Measurements from ENCODE around the gene NRAP.

NRAP gene

DNA sequence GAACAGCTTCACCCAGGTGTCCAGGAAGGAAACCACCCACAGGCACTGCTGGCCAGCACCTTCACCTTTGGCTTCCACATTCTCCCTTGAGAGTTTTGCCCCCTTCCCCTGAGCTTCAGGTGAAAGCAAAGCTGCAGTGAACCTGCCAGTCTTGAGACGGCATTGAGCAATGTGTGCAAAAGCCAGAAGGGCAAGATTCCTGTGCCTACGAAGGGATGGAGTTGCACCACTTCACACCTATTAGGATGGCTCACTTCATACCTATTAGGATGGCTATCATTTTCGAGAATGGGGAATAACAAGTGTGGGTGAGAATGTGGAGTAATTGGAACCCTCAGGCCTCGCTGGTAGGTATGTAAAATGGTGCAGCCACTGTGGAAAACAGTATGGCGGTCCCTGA is 103.8 kb downstream of the NRAP start:
- DNase-seq (ENCODE audit: low read depth): no peak

DNA sequence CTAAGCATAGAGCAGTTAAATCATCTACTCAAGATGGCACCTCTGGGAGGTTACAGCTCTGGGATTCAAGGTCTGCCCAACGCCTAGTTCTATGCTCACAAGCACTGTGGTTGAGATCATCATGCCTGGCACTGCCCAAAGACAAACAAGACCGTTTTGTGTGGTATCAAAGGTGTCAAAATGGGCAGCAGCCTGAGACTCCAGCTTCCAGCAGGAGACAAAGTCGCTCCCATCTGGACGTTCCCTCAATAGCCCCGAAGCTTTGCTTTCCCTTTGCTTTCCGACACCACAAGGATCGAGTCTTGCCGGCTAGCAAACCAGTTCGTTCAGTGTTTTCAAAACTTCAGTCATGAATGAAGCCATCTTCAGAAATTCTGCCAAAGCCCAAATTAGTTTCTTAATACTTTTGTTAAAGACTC is 105.9 kb downstream of the NRAP start:
- DNase-seq (ENCODE audit: low read depth): no peak

DNA sequence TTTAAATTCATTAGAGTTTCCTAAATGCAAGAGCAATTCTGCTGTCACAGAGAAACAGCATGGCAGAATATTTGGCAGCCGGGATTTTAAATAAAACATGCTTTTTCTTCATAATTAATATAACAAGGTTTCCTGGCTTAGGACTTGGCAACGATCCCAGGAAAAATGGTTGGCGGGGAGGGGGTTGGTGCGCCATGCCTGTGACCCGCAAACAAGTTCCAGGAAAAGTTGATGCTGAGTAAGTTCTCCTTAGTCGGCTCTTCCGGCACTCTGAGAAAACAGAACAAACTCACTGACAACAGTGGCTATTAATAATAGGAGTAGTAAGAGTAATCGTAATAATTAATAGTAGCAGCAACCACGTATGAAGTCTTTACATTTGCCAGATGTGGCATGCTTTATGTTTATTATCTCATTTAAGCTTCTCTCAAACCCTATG is 106.4 kb downstream of the NRAP start:
- DNase-seq (ENCODE audit: low read depth): no peak

DNA sequence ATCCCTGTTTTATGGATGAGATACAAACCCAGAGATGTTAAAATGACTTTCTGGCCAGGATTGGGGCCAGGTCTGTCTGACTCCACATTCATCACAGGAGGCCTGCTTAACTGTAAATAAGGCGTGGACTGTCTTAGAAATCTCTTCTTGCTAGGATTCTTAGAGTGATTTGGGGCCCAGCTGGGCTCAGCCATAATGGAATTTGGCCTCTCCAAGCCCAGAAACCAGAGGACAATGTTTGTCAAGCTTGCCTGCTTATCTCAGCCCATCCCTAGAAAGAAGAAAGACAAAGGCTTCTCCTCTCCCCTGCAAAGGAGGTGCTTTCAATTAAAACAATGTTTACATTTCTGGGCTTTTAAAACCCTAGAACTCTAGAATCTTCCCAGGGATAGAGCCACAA is 108.1 kb downstream of the NRAP start:
- no peak for DNase-seq (ENCODE audit: low read depth)

DNA sequence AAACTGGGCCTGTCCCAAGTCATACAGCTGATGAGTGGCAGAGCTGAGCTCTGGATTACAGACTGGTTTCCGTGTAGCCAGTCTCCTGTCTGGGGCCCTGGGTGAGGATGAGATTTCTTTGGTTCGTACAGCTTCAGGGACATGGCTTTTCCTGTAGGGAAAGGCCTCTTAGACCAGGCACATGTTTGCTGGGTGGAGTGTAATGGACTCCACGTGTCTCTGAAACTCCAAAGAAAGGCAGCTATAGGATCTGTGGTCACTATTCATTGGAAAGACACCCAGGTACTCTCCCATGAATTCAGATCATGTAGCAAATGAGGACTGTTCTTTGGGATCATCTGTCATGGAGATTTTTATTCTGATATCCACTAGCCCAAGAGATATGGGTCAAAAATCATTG is 108.6 kb downstream of the NRAP start:
- no peak for DNase-seq (ENCODE audit: low read depth)

DNA sequence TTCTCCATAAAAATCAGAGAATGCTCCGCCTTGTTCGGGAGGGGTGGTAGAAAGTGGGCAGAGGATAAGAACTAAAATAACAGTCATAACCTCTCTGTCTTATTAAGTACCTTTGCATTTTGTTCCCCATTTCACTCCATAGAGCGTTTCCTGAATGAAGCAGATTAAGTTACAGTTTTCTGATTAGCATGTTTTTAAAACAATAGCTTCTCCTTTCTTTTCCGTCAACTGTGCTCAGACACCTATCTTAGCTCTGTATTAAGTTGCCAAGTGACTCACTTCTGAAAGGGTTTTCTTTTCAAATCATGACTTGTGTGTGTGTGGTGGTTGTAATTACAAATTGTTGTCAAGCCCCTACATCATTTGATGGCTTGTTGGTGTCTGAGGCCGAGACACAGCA is 109.6 kb downstream of the NRAP start:
- no peak for DNase-seq (ENCODE audit: low read depth)

DNA sequence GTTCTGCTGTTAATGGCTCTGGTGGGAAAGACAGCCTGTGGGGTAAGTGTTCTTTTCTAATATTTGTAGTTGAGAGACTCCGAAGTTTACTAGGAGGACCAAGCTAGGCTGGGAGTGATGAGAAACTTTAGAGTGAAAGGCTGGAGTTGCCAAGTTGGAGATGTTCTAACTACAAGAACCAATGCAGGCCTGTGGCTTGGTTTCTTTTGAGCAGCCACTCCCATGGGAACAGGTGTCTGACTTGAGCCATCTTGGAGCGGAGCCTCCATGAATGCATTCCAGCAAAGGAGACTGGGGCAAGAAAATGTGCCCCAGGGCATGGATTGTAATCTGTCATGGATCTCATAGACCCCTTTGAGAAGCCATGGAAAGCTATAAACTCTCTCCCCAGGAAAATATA is 110.7 kb downstream of the NRAP start:
- DNase-seq (ENCODE audit: low read depth): no peak

DNA sequence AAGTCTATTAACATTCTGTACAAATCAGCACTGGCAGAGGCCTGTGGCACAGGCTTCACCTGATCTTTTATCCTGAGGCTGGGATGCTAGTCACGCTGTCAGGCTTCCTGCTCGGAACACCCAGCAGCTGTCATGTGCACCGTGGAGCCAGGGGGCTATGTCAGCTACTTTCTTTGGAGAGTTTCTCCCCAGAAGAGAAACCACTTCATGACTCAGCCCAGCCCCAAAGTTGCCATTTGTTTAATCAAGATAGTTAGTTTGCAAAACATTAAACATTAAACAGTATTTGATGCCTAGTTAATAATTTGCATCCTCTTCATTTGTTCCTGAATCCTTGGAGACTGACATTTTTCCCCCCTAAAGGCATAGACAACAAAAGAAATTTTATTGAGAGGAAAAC is 111.1 kb downstream of the NRAP start, which contains the start of gene HABP2:
Gene HABP2, plus strand, starts transcription at position 353 of the 400 bp plus-strand sequence. CDS start 69 bp downstream, outside the sequence.
- no peak for DNase-seq (ENCODE audit: low read depth)

DNA sequence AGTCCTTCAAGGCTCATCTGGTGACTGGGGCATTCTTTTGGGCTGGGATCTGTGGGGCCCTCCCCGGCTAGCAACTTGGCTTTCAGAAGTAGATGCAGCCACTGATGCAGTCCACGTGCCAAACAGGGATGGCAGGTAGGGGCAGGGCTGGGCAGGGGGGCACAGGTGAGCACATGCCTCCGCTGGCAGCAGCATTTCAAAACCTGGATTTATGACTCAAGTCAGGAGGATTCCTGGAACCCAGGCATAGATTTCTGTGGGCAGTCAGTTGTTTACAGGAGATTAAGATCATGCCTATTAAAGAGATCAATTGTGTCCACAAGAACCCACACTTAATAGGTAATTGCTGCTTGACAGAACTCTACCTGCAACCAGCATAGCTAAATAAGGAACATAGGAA is 111.8 kb downstream of the NRAP start:
- no peak for DNase-seq (ENCODE audit: low read depth)

DNA sequence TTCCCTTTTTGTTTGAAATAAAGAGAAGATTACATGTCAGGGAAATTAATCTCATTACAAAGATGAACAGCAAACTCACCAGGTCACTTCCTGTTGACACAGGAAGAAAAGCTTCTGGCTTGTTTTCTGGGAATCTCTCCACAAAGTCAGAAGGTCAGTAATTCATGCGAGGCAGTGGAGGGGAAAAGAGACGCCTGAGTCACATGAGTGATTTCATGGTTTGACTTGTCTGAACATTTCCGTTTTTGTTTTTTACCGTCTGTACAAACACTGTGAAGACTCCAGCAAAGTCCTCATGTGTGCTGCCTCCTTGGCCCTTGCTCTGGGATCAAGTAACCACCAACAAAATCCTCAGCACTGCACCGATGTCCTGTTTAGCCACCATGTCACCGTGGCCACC is 113.5 kb downstream of the NRAP start:
- DNase-seq (ENCODE audit: low read depth): no peak

DNA sequence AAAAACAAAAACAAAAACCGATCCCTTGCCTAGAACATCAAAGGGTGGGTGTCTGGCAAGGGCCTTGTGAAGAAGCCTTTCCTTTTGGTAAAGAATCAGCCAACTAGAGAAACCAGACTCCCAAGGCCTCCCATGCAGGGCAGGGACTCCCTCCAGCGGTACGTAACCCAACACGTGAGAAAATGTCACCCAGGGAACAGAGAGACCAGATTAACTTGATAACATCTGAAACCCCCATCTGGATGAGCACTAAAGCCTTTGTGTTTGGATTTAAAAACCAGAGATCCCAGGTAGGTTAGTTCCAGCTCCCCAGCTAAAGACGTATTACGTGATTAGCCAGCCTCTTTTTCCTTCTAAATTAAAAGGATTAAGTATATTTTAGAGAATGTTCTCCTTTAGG is 114.0 kb downstream of the NRAP start:
- DNase-seq (ENCODE audit: low read depth): no peak

DNA sequence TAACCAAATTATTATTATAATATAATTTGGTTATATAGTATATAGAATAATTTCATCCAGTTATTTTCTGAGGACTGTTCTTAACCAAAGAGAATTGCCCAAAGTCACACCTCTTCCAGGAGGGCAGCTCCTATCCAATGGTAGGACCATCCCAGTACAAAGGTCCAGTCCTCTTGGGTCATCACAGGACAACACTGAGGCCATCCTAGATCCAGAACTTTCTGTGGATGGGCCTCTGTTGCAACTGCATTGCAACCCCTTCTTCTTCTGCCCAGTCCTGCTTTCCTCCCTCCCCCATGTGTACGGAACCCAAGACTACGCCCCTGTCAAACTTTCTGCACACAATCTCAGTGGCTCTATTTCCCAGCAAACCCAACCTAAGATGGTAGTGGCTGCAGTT is 116.4 kb downstream of the NRAP start:
- no peak for DNase-seq (ENCODE audit: low read depth)

DNA sequence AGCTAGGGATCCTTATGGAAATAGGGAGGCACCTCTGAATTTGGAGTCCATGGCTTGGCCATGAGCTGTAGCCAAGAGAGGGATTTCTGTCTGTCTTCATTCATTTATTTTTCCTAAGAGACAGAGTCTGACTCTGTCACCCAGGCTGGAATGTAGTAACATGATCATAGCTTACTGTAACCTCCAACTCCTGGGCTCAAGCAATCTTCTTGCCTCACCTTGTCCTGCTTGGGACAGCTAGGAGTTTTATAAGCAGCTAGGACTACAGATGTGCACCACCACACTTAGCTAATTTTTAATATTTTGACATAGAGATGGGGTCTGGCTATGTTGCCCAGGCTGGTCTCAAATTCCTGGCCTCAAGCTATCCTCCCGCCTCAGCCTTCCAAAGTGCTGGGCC is 119.4 kb downstream of the NRAP start:
- no peak for DNase-seq (ENCODE audit: low read depth)

DNA sequence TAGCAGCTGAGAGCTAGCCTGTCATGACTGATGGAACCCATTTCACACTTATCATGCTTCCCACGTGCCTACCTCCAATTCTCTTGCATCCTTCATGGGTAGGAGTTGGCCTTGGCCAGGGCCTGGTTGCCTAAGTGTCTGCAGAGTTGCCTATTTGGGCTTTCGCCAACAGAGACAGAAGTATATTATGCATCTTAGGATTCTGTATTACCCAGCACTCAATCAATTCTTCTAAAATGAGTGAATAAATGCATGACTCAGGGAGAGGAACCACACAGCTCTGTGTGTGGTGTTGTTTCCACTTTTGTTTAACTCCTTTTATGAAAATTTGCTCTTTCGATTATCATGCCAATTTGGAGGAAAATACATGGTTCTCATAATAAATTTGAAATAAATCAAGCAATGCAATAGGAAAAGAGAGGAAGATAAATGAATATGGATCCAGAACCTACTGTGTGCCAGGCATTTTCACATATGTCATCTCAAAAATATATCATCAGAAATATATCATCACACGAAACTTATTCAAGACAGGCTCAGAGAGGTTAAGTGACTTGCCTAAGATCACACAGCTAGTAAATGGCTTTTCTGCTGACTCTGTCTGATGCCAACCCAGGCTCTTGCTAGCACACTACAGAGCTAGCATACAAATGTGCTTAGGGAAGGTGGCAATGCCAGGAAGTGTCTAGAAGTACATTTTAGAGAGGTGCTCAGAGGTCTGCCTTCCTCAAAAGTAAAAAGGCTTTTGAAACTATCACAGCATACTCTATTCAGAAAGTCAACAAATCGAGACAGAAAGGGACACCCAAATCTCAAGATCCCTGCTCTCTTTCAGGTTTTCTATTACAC is 120.5 kb downstream of the NRAP start:
- DNase-seq (ENCODE audit: low read depth): no peak

DNA sequence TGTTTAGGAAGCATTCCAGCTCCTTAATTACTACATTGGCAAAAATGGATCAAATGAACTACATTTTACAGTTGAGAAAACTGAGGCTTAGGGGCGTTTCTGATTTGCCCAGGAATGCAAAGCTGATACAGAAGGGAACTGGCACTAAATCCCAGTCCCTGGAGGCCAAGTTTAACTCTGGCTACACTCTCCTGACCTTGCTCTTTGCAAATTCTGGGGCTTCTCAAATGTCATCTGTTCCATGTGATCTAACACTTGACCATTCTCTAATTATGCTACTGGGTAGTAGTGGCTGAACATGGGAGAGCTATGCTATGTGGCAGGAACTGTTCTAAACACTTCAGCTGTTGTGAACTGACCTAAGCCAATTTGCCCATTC is 122.3 kb downstream of the NRAP start:
- no peak for DNase-seq (ENCODE audit: low read depth)

DNA sequence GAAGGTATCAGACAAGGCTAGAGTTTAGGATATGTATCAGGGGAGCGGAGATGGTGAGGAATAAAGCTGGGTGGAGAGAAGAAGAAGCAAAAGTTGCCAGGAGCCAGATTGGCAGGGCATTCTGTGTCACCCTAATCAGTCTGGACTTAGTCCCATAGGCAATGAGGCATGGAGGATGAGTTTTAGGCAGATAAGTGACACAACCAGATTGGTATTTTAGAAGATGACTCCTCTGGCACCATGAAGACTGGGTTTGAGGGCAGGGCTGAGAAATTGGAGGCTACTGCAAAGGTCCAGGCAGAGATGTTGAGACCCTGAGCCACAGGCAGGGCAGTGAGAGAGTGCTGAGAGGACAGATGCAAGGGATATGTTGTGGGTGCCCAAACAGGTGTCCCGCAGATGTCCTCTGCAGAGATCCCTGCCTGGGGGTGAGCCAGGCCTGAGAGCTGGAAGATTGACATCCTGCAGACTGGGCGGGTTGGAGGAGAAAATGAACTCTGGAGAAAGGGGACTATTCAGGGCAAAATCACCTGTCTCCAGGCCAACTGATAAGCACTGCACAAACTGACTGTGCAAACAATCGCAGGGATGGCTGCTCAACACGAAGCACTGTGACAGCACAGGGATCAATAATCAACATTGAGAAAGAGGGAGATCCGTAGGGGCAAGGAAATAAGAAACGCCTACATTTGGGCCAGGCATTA is 122.8 kb downstream of the NRAP start:
- no peak for DNase-seq (ENCODE audit: low read depth)

DNA sequence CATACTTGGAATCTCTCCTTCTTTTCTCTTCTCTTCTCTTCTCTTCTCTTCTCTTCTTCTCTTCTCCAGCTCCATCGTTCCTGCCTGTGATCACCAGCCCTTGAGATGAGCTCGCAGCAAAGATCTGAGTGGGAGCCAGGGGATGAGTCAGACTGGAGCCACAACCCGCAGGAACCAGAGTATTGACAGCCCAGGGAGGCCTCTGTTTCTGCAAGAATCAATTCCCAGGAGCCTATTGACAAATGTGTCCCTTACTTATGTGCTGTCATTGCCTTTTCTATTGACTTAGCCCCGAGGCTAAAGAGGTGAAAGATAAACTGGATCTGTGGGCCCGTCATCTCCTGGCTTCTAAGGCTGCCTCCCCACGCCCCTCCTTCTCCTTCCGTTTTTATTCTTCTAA is 124.1 kb downstream of the NRAP start:
- DNase-seq (ENCODE audit: low read depth): no peak
